Stimulated activated CD8-positive, alpha-beta memory T cell treated with anti-CD3 and anti-CD28 coated beads, Interleukin-4, amount 100 ng/mL, for 1 hour (primary cell): ENCODE results near the gene SMCO4.
"Not testable (repeated sequence)": the region's sequence is repeated elsewhere in the genome, so short reads cannot be mapped to it uniquely, and the experiment has no call there.

ENCODE experiments used
- DNase-seq, 2 donors: peaks; one replicate each; pipeline ENCODE4 v3.0.0-alpha.2; 2020; ENCODE audit warnings: low read depth in 2 of 2, low spot score in 1 of 2

Gene SMCO4

GRCh38 chr11:93480256-93480655, 62.9 kb downstream of the SMCO4 start:
- DNase-seq, result no peak

- no peak for DNase-seq
Measured at GRCh38 chr11:93478841-93479240, 64.3 kb downstream of the SMCO4 start.

- DNase-seq, result no peak
Measured at GRCh38 chr11:93477684-93478234, 65.4 kb downstream of the SMCO4 start.

- no peak for DNase-seq
Measured at GRCh38 chr11:93476796-93477195, 66.4 kb downstream of the SMCO4 start.

GRCh38 chr11:93474123-93474522, 69.1 kb downstream of the SMCO4 start:
- DNase-seq, result no peak

GRCh38 chr11:93468290-93468689, 74.9 kb downstream of the SMCO4 start:
- DNase-seq, result no peak

- DNase-seq, result no peak
Measured at GRCh38 chr11:93467054-93467453, 76.1 kb downstream of the SMCO4 start.

- no peak for DNase-seq
Measured at GRCh38 chr11:93464927-93465540, 78.2 kb downstream of the SMCO4 start.

GRCh38 chr11:93463666-93464065, 79.5 kb downstream of the SMCO4 start:
- not testable (repeated sequence) for DNase-seq

- DNase-seq, result no peak
Measured at GRCh38 chr11:93458286-93458685, 84.9 kb downstream of the SMCO4 start.

- no peak for DNase-seq
Measured at GRCh38 chr11:93444617-93445073, 98.5 kb downstream of the SMCO4 start.

- not testable (repeated sequence) for DNase-seq
Measured at GRCh38 chr11:93443232-93443631, 100.0 kb downstream of the SMCO4 start.

- DNase-seq, result no peak
Measured at GRCh38 chr11:93432247-93432646, 110.9 kb downstream of the SMCO4 start.
